KMS-11 (cell line): ENCODE data around the gene VWDE.

Experiments used
- H2AFZ ChIP-seq: fragments of 200-600 bp; sonication (generic); 2 replicates; pipeline ENCODE4 v1.6.1; 2016; ENCODE audit warnings: antibody characterized with exemption, mixed run types, low read depth
- H3K27ac ChIP-seq: fragments of 200-600 bp; sonication (generic); 2 replicates; pipeline ENCODE4 v1.6.1; 2016; ENCODE audit warnings: mild to moderate bottlenecking, mixed run types
- H3K27me3 ChIP-seq: fragments of 200-600 bp; sonication (generic); 2 replicates; pipeline ENCODE4 v1.6.1; 2017; ENCODE audit warnings: mild to moderate bottlenecking, low read depth, mixed run types, moderate library complexity; ENCODE audit not compliant: insufficient read depth
- H3K36me3 ChIP-seq: fragments of 200-600 bp; sonication (generic); 2 replicates; pipeline ENCODE4 v1.6.1; 2017; ENCODE audit warnings: mild to moderate bottlenecking, mixed run types; ENCODE audit not compliant: insufficient read depth
- H3K4me1 ChIP-seq: fragments of 200-600 bp; sonication (generic); 2 replicates; pipeline ENCODE4 v1.6.1; 2016; ENCODE audit warnings: mild to moderate bottlenecking, low read depth, mixed run types; ENCODE audit not compliant: poor library complexity, severe bottlenecking
- H3K4me2 ChIP-seq: fragments of 200-600 bp; sonication (generic); 2 replicates; pipeline ENCODE4 v1.7.0; 2016; ENCODE audit warnings: mild to moderate bottlenecking, mixed run types
- H3K4me3 ChIP-seq: fragments of 200-600 bp; sonication (generic); IDR thresholded peaks from 2 replicates; pipeline ENCODE4 v1.6.1; 2017; ENCODE audit warnings: low read depth, low read length, mixed read lengths; ENCODE audit not compliant: insufficient read depth
- H3K79me2 ChIP-seq: fragments of 200-600 bp; sonication (generic); 2 replicates; pipeline ENCODE4 v1.6.1; 2016; ENCODE audit warnings: low read depth, mixed run types; ENCODE audit not compliant: insufficient read depth
- H3K9ac ChIP-seq: fragments of 200-600 bp; sonication (generic); 2 replicates; pipeline ENCODE4 v1.6.1; 2016; ENCODE audit warnings: mild to moderate bottlenecking, mixed run types
- H4K20me1 ChIP-seq: fragments of 200-600 bp; sonication (generic); 2 replicates; pipeline ENCODE4 v1.6.1; 2016; ENCODE audit warnings: mild to moderate bottlenecking, mixed run types; ENCODE audit not compliant: insufficient read depth
- CTCF ChIP-seq: fragments of 200-600 bp; sonication (generic); conservative IDR thresholded peaks from 2 replicates; pipeline ENCODE4 v1.6.1; 2017; ENCODE audit warnings: low read depth, mild to moderate bottlenecking, antibody characterized with exemption, low read length, moderate library complexity, mixed read lengths

Gene VWDE

GRCh38 chr7:12314199-12314598 is 89.5 kb downstream of the VWDE start:
- Histone ChIP-seq H3K79me2 (no peaks in the 10 kb centered on the region), H3K4me1 (no peaks in the 10 kb centered on the region), H3K27me3 (no peaks in the 10 kb centered on the region), H3K4me2 (no peak overlapping the region), H3K27ac (no peak overlapping the region), H4K20me1 (no peaks in the 10 kb centered on the region), H3K9ac (no peak overlapping the region), H3K36me3 (no peaks in the 10 kb centered on the region), H3K4me3 (no peak overlapping the region), H2AFZ (no peak overlapping the region)
- no peak for TF ChIP-seq CTCF

- no peak overlapping the region for H3K27ac ChIP-seq
- no peak overlapping the region for H3K4me2 ChIP-seq
Observed at GRCh38 chr7:12305502-12305901, 98.2 kb downstream of the VWDE start.

GRCh38 chr7:12303495-12303894 is 100.2 kb downstream of the VWDE start:
- H3K27ac ChIP-seq, result no peak overlapping the region
- no peak overlapping the region for H3K4me2 ChIP-seq
- H2AFZ ChIP-seq, result no peak overlapping the region
- H3K4me3 ChIP-seq, result no peak overlapping the region
- no peak for TF ChIP-seq CTCF
- no peaks in the 10 kb centered on the region for H3K79me2 ChIP-seq
- no peak overlapping the region for H3K9ac ChIP-seq
- H3K36me3 ChIP-seq, result no peaks in the 10 kb centered on the region
- H3K4me1 ChIP-seq, result no peaks in the 10 kb centered on the region
- no peaks in the 10 kb centered on the region for H4K20me1 ChIP-seq
- no peaks in the 10 kb centered on the region for H3K27me3 ChIP-seq

More at GRCh38 chr7:12305502-12305901, 98.2 kb downstream of the VWDE start:
- H3K36me3 ChIP-seq, result no peaks in the 10 kb centered on the region
- no peak for TF ChIP-seq CTCF
- no peaks in the 10 kb centered on the region for H3K27me3 ChIP-seq
- no peak overlapping the region for H2AFZ ChIP-seq
- no peaks in the 10 kb centered on the region for H3K4me1 ChIP-seq
- no peaks in the 10 kb centered on the region for H4K20me1 ChIP-seq
- H3K9ac ChIP-seq, result no peak overlapping the region
- H3K79me2 ChIP-seq, result no peaks in the 10 kb centered on the region
- no peak overlapping the region for H3K4me3 ChIP-seq

GRCh38 chr7:12303062-12303461 is 100.6 kb downstream of the VWDE start:
- H3K79me2 ChIP-seq, result no peaks in the 10 kb centered on the region
- no peaks in the 10 kb centered on the region for H3K4me1 ChIP-seq
- H3K27ac ChIP-seq, result no peak overlapping the region
- no peak overlapping the region for H2AFZ ChIP-seq
- H3K36me3 ChIP-seq, result no peaks in the 10 kb centered on the region
- no peak overlapping the region for H3K4me3 ChIP-seq
- H3K27me3 ChIP-seq, result no peaks in the 10 kb centered on the region
- no peak overlapping the region for H3K9ac ChIP-seq
- no peak overlapping the region for H3K4me2 ChIP-seq
- no peak for TF ChIP-seq CTCF
- H4K20me1 ChIP-seq, result no peaks in the 10 kb centered on the region

GRCh38 chr7:12300415-12300814 is 103.2 kb downstream of the VWDE start:
- H3K4me1 ChIP-seq, result no peaks in the 10 kb centered on the region
- H3K27me3 ChIP-seq, result no peaks in the 10 kb centered on the region
- H3K36me3 ChIP-seq, result no peaks in the 10 kb centered on the region
- H3K79me2 ChIP-seq, result no peaks in the 10 kb centered on the region
- H2AFZ ChIP-seq, result no peak overlapping the region
- H3K4me3 ChIP-seq, result no peak overlapping the region
- H3K9ac ChIP-seq, result no peak overlapping the region
- H4K20me1 ChIP-seq, result no peaks in the 10 kb centered on the region
- H3K27ac ChIP-seq, result no peak overlapping the region
- H3K4me2 ChIP-seq, result no peak overlapping the region
- TF ChIP-seq CTCF, result no peak
